Transverse colon (tissue), 3 donors: Measurements from ENCODE around the gene NFIA.

Source experiments
- CTCF ChIP-seq, 5 experiments: fragments of 200-600 bp in 3 of 5; fragments of 450-650 bp in 2 of 5; sonication (generic) in 3 of 5; IDR thresholded peaks; 1 replicate in 2 of 5; 2 replicates in 3 of 5; pipeline ENCODE4 v1.5.1; 2016 to 2017; ENCODE audit warnings: antibody characterized with exemption in 5 of 5, inconsistent platforms in 3 of 5, mild to moderate bottlenecking in 2 of 5, moderate library complexity in 1 of 5
- POLR2A ChIP-seq: fragments of 450-650 bp; IDR thresholded peaks from one replicate; pipeline ENCODE4 v1.6.1; 2016; ENCODE audit warnings: antibody characterized with exemption, mild to moderate bottlenecking, moderate library complexity

- TF ChIP-seq CTCF (IDR thresholded peaks at IDR 0.05) (no peak), POLR2A (no peak)
Observed at GRCh38 chr1:61085983-61086644, 3.8 kb downstream of the NFIA start.
